Fibroblast of lung (primary cell): ENCODE measurements around the gene TRIM71.

Source experiments
- EZH2 ChIP-seq: IDR thresholded peaks from 2 replicates; pipeline ENCODE4 v1.5.1; 2012; ENCODE audit warnings: low read length, control low read depth, mild to moderate bottlenecking; ENCODE audit errors: missing control alignments
- TF ChIP-seq, protein P1 (sequence below), 2 donors: IDR thresholded peaks in 1 of 2; conservative IDR thresholded peaks in 1 of 2; 1 replicate in 1 of 2; 2 replicates in 1 of 2; pipeline ENCODE4 v1.5.1; 2011 to 2012; ENCODE audit warnings: low read length in 2 of 2, control low read depth in 1 of 2, inconsistent platforms in 1 of 2, low read depth in 1 of 2, mild to moderate bottlenecking in 1 of 2

GRCh38 chr3:32876920-32877319 lies 59.1 kb downstream of the TRIM71 start:
- TF ChIP-seq, protein P1, sequence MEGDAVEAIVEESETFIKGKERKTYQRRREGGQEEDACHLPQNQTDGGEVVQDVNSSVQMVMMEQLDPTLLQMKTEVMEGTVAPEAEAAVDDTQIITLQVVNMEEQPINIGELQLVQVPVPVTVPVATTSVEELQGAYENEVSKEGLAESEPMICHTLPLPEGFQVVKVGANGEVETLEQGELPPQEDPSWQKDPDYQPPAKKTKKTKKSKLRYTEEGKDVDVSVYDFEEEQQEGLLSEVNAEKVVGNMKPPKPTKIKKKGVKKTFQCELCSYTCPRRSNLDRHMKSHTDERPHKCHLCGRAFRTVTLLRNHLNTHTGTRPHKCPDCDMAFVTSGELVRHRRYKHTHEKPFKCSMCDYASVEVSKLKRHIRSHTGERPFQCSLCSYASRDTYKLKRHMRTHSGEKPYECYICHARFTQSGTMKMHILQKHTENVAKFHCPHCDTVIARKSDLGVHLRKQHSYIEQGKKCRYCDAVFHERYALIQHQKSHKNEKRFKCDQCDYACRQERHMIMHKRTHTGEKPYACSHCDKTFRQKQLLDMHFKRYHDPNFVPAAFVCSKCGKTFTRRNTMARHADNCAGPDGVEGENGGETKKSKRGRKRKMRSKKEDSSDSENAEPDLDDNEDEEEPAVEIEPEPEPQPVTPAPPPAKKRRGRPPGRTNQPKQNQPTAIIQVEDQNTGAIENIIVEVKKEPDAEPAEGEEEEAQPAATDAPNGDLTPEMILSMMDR (conservative IDR thresholded peaks at IDR 0.05 in 1 of 2, IDR thresholded peaks at IDR 0.05 in 1 of 2; ENCODE audit: low read depth in 1 of 2, low read length in 2 of 2), result no peak
- TF ChIP-seq EZH2, result no peak
